NCI-H2081 treated with DMSO at 0.1 percent for 48 hours (cell line): Measurements from ENCODE around the gene GYG1.

ENCODE experiments used
- DNase-seq: peaks from one replicate; lab custom pipeline; 2025; lab: John Stamatoyannopoulos, UW

GYG1 gene

GRCh38 chr3:148991219-148992026, at the start of gene GYG1:
GYG1 (plus strand) TSS chr3:148991540; CDS start chr3:148991641, 101 bp downstream.
- DNase-seq = peak; percentile 68

GRCh38 chr3:148943506-148944205, 47.7 kb upstream of the GYG1 start:
- DNase-seq = peak; percentile 64

- DNase-seq = no peak
These were observed 46.2 kb upstream of the GYG1 start for GRCh38 chr3:148945116-148945515.

GRCh38 chr3:148948913-148949657, 42.3 kb upstream of the GYG1 start:
- no peak for DNase-seq

GRCh38 chr3:148950806-148951205, 40.5 kb upstream of the GYG1 start:
- DNase-seq = no peak

- no peak for DNase-seq
These were observed 39.6 kb upstream of the GYG1 start for GRCh38 chr3:148951599-148952361.

GRCh38 chr3:148953094-148953493, 38.2 kb upstream of the GYG1 start:
- no peak for DNase-seq

- no peak for DNase-seq
These were observed 36.4 kb upstream of the GYG1 start for GRCh38 chr3:148954981-148955380.

- DNase-seq = peak; percentile 48
These were observed 35.6 kb upstream of the GYG1 start for GRCh38 chr3:148955544-148956346.

- DNase-seq = no peak
These were observed 33.8 kb upstream of the GYG1 start for GRCh38 chr3:148957586-148957985.

GRCh38 chr3:148958696-148959095, 32.6 kb upstream of the GYG1 start:
- DNase-seq = no peak

GRCh38 chr3:148962513-148962912, 28.8 kb upstream of the GYG1 start:
- no peak for DNase-seq

- DNase-seq = no peak
These were observed 26.5 kb upstream of the GYG1 start for GRCh38 chr3:148964809-148965208.

- DNase-seq = no peak
These were observed 23.0 kb upstream of the GYG1 start for GRCh38 chr3:148968321-148968720.

GRCh38 chr3:148970271-148970670, 21.1 kb upstream of the GYG1 start:
- no peak for DNase-seq

GRCh38 chr3:148971401-148972163, 19.8 kb upstream of the GYG1 start:
- no peak for DNase-seq

GRCh38 chr3:148974726-148975125, 16.6 kb upstream of the GYG1 start:
- DNase-seq = no peak

- no peak for DNase-seq
These were observed 16.1 kb upstream of the GYG1 start for GRCh38 chr3:148975248-148975647.

GRCh38 chr3:148975696-148976095, 15.6 kb upstream of the GYG1 start:
- DNase-seq = no peak

GRCh38 chr3:148981273-148981672, 10.1 kb upstream of the GYG1 start:
- DNase-seq = no peak
